Measurements from ENCODE around the gene NBL1. TPM values are rescaled to one million over a fixed set of nuclear protein-coding genes. Genes with fewer than 3 reads are reported as not detected.
"Not testable (repeated sequence)": the region's sequence is repeated elsewhere in the genome, so short reads cannot be mapped to it uniquely, and the experiment has no call there.

The NBL1 gene
- total and polyA plus RNA-seq, 2 of the 4 experiments (the other 2 are of a cell fraction), result 14.0 to 54.2 TPM

GRCh38 chr1:19637606-19638005, 6.5 kb upstream of the NBL1 start:
- peaks cover 7% of the 10 kb centered on the region for H3K9me1 ChIP-seq (ENCODE audit: insufficient read depth, low read length)
- no peak overlapping the region for H4K5ac ChIP-seq (ENCODE audit: low read depth, low read length)
- H3K56ac ChIP-seq (ENCODE audit: extremely low read depth, insufficient read depth, low read length), result no peak overlapping the region
- no peaks in the 10 kb centered on the region for H3K36me3 ChIP-seq (ENCODE audit: control insufficient read depth, insufficient read depth, low read length)
- H3K4me2 ChIP-seq (ENCODE audit: low read depth, low read length), result no peak overlapping the region
- no peaks in the 10 kb centered on the region for H3K27me3 ChIP-seq (ENCODE audit: control insufficient read depth, insufficient read depth, low read length)
- H3K14ac ChIP-seq (replicated peaks; ENCODE audit: low read depth, low read length), result no peak overlapping the region
- ChIA-PET POLR2A (ENCODE audit: unreplicated experiment) (no interaction called here), CTCF (no interaction called here)
- ATAC-seq (ENCODE audit: low read depth), result no peak
- no peak overlapping the region for H2AK9ac ChIP-seq (replicated peaks; ENCODE audit: low read depth, low read length, poor library complexity)
- H2BK20ac ChIP-seq (ENCODE audit: low read depth, low read length), result no peak overlapping the region
- no peak for DNase-seq
- no peak overlapping the region for H3K9ac ChIP-seq (ENCODE audit: low read depth, low read length)
- H3K4ac ChIP-seq (ENCODE audit: low read depth, low read length), result no peak overlapping the region
- H4K8ac ChIP-seq (ENCODE audit: low read depth in 2 of 2, low read length in 2 of 2), result no peak overlapping the region
- no peak overlapping the region for H4K91ac ChIP-seq (ENCODE audit: insufficient read depth, low read depth, low read length)
- no peaks in the 10 kb centered on the region for H4K20me1 ChIP-seq (ENCODE audit: insufficient read depth, low read length)
- no peak overlapping the region for H3K4me3 ChIP-seq (ENCODE audit: insufficient read depth, low read depth, low read length)
- H3K9me3 ChIP-seq (ENCODE audit: control insufficient read depth, insufficient read depth, low read length), result no peaks in the 10 kb centered on the region
- in situ Hi-C loops (cut with MboI; ENCODE audit: low sequenced_read_pairs) (no loop called here), intact Hi-C loops (cut with micrococcal nuclease) (no loop called here), dilution Hi-C loops (cut with HindIII; ENCODE audit: low sequenced_read_pairs, unreplicated experiment) (no loop called here)
- H2BK120ac ChIP-seq (ENCODE audit: low read depth, low read length), result no peak overlapping the region
- H2AK5ac ChIP-seq (ENCODE audit: low read depth, low read length), result no peak overlapping the region
- H3K18ac ChIP-seq (ENCODE audit: low read depth, low read length), result no peak overlapping the region
- no TSS peak for BruUV-seq (replicated peaks)
- no peak overlapping the region for H2BK5ac ChIP-seq (ENCODE audit: low read depth, low read length, poor library complexity, severe bottlenecking)
- TF ChIP-seq USF2 (IDR thresholded peaks at IDR 0.05; ENCODE audit: low read depth, low read length) (no peak), MXI1 (IDR thresholded peaks at IDR 0.05; ENCODE audit: borderline replicate concordance, low read depth, low read length) (no peak), RAD21 (IDR thresholded peaks at IDR 0.05; ENCODE audit: low read length) (no peak), MAFK (IDR thresholded peaks at IDR 0.05; ENCODE audit: low read depth, low read length) (no peak), POLR2A (IDR thresholded peaks at IDR 0.05; ENCODE audit: low read depth, low read length) (no peak)
- no peak overlapping the region for H3K27ac ChIP-seq (ENCODE audit: insufficient read depth, low read length)
- no peaks in the 10 kb centered on the region for H3K79me1 ChIP-seq (ENCODE audit: low read depth in 1 of 2, low read length in 2 of 2)
- H3K23ac ChIP-seq (ENCODE audit: low read depth, low read length), result no peak overlapping the region
- no peak overlapping the region for H2AFZ ChIP-seq (replicated peaks; ENCODE audit: low read length, poor library complexity)
- H3K4me1 ChIP-seq (ENCODE audit: control insufficient read depth, insufficient read depth, low read length), result peaks cover 7% of the 10 kb centered on the region; the same call in 1 of the 2 replicates
- H2BK15ac ChIP-seq (ENCODE audit: low read depth, low read length), result no peak overlapping the region
- 90% methylated on average over 2 of the region's 10 CpGs; no CpG with 5 or more reads in 1 of the 2 experiments for WGBS, 2 experiments (ENCODE audit: extremely low coverage in 2 of 2, insufficient read length in 1 of 2)

GRCh38 chr1:19639228-19639627, 4.9 kb upstream of the NBL1 start:
- H2BK5ac ChIP-seq (ENCODE audit: low read depth, low read length, poor library complexity, severe bottlenecking); H3K36me3 ChIP-seq (ENCODE audit: control insufficient read depth, insufficient read depth, low read length); H2AFZ ChIP-seq (replicated peaks; ENCODE audit: low read length, poor library complexity); H3K14ac ChIP-seq (replicated peaks; ENCODE audit: low read depth, low read length); BruUV-seq (replicated peaks); H3K27me3 ChIP-seq (ENCODE audit: control insufficient read depth, insufficient read depth, low read length); H2AK9ac ChIP-seq (replicated peaks; ENCODE audit: low read depth, low read length, poor library complexity); H4K20me1 ChIP-seq (ENCODE audit: insufficient read depth, low read length); in situ Hi-C loops (cut with MboI; ENCODE audit: low sequenced_read_pairs); H4K5ac ChIP-seq (ENCODE audit: low read depth, low read length); H3K4me3 ChIP-seq (ENCODE audit: insufficient read depth, low read depth, low read length); ATAC-seq (ENCODE audit: low read depth); H3K79me1 ChIP-seq (ENCODE audit: low read depth in 1 of 2, low read length in 2 of 2); H3K9me3 ChIP-seq (ENCODE audit: control insufficient read depth, insufficient read depth, low read length); H3K4ac ChIP-seq (ENCODE audit: low read depth, low read length); H3K27ac ChIP-seq (ENCODE audit: insufficient read depth, low read length); H2AK5ac ChIP-seq (ENCODE audit: low read depth, low read length); H3K4me2 ChIP-seq (ENCODE audit: low read depth, low read length); H3K9me1 ChIP-seq (ENCODE audit: insufficient read depth, low read length); H3K18ac ChIP-seq (ENCODE audit: low read depth, low read length); CTCF ChIA-PET; dilution Hi-C loops (cut with HindIII; ENCODE audit: low sequenced_read_pairs, unreplicated experiment); intact Hi-C loops (cut with micrococcal nuclease); H3K9ac ChIP-seq (ENCODE audit: low read depth, low read length); H4K91ac ChIP-seq (ENCODE audit: insufficient read depth, low read depth, low read length); DNase-seq; H2BK20ac ChIP-seq (ENCODE audit: low read depth, low read length); H4K8ac ChIP-seq (ENCODE audit: low read depth in 2 of 2, low read length in 2 of 2); H2BK15ac ChIP-seq (ENCODE audit: low read depth, low read length); POLR2A ChIA-PET (ENCODE audit: unreplicated experiment); H3K56ac ChIP-seq (ENCODE audit: extremely low read depth, insufficient read depth, low read length); H2BK120ac ChIP-seq (ENCODE audit: low read depth, low read length); H3K23ac ChIP-seq (ENCODE audit: low read depth, low read length): not testable (repeated sequence)
- peaks cover 10% of the 10 kb centered on the region; the same call in 1 of the 2 replicates for H3K4me1 ChIP-seq (ENCODE audit: control insufficient read depth, insufficient read depth, low read length)
- WGBS, 2 experiments (ENCODE audit: extremely low coverage in 2 of 2, insufficient read length in 1 of 2), result 100% methylated on average over 4 of the region's 10 CpGs; no CpG with 5 or more reads in 1 of the 2 experiments

Data from IMR-90 (cell line).